ENCODE data around the gene MAP4K4. TPM values are rescaled to one million over a fixed set of nuclear protein-coding genes. Genes with fewer than 3 reads are reported as not detected.
A peak's percentile ranks its signal among the peaks of the same experiment; 100 is the strongest.

The MAP4K4 gene
- total and polyA plus RNA-seq, 8 donors, result 9.6 to 71.6 (median 23.8) TPM

DNA sequence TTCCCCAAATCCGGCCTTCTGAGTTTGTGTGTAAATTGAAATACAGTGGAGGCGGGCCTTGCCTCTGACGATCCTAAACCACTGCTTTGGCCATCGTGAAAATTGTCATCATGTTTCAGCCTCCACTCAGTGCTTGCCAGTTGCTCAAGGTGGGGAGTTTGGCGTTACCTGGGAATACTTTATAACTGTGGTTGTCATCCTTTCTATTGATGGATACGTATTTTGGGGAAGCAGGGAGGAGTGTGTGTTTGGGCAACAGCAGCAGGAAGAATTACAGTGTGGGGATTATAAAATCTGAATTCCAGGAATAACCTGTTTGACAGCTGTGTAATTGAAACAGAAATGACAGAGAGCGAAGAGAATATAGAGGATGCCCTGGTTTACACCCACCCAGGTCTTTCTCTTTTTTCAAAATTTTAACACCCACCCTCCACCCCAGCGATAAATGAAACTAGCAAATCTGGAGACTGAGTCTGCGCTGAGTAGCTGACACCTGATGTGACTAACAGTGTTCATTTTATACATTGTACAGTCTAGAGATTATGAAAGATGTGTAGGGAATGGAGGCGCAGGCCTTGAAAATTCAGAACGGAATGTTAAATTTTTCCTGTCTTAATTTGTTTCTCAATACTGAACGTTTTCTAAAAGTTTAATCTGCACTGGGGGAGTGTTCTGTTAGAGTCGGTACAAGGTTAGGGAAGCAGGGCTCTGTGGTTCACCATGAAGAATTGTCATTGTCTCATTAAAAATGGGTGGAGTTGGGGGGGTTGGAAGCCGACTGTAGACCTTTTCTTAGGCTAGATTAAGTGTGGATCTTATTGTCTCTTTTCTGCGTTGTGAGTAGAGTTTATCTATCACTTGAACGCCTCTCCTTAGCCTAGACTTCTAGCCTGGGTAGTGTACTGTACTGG is 1.6 kb downstream of the MAP4K4 start:
- Histone ChIP-seq H3K4me3 (peak overlapping the region; percentile 55 to 78 (median 70)), H3K27ac (peak overlapping the region in 4 of 5 donors; percentile 78 to 90 (median 83)), H3K4me1 (peaks cover 20 to 61% (median 38%) of the 10 kb centered on the region in 4 donors), H3K36me3 (peaks cover 0 to 3% (median 0%) of the 10 kb centered on the region in 4 donors), H3K9me3 (no peaks in the 10 kb centered on the region), H3K27me3 (no peaks in the 10 kb centered on the region)
- TF ChIP-seq EP300 (IDR thresholded peaks at IDR 0.05), result no peak
- TF ChIP-seq CTCF (IDR thresholded peaks at IDR 0.05), result no peak
- TF ChIP-seq POLR2AphosphoS5 (IDR thresholded peaks at IDR 0.05), result no peak
- TF ChIP-seq POLR2A (IDR thresholded peaks at IDR 0.05), result no peak
- intact Hi-C loops (cut with DNase I; ENCODE audit: low total_unique reads), result loop anchor here (10.0 kb wide), 1 partner anchor 126 kb away; no protein-coding TSS in a partner anchor
- DNase-seq, result no peak
- 24 to 39% (median 31%) methylated on average over 16 of the region's 16 CpGs for WGBS, 5 donors

GRCh38 chr2:101699755-101700461 is 2.4 kb downstream of the MAP4K4 start:
- WGBS, 5 donors, result 43 to 59% (median 56%) methylated on average over 13 of the region's 13 CpGs

DNA sequence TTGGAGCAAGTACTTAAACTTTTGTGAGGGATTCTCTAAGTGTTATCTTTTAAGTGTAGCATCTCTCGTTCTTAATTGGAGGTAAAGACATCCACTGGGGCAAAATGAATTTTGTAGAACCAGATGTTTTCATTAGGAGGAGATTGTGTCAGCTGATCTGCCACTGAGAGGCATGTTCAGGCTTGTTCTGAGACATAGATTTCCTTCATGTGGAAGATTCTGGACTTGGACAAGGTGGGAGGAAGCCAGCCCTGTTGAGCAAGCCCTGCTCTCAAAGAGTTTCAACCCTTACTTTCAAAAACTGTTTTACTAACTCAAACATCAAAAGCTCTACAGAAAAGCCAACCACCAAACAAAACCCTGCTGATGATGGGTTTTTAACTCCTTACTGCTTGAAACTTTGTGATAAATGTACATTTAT is 6.5 kb downstream of the MAP4K4 start:
- H3K9me3 ChIP-seq, result no peaks in the 10 kb centered on the region
- no peak overlapping the region for H3K4me3 ChIP-seq
- no peak for TF ChIP-seq POLR2AphosphoS5 (IDR thresholded peaks at IDR 0.05)
- no peak for TF ChIP-seq CTCF (IDR thresholded peaks at IDR 0.05)
- no peak for TF ChIP-seq POLR2A (IDR thresholded peaks at IDR 0.05)
- TF ChIP-seq EP300 (IDR thresholded peaks at IDR 0.05), result no peak
- H3K27me3 ChIP-seq, result no peaks in the 10 kb centered on the region
- H3K36me3 ChIP-seq, result peaks cover 0 to 3% (median 0%) of the 10 kb centered on the region in 4 donors
- WGBS, 5 donors, result 58 to 80% (median 73%) methylated on average over 1 of the region's 1 CpG
- intact Hi-C loops (cut with DNase I; ENCODE audit: low total_unique reads), result no loop called here
- peak overlapping the region in 2 of 5 donors; percentile 11 to 43 for H3K27ac ChIP-seq
- peaks cover 19 to 97% (median 49%) of the 10 kb centered on the region in 4 donors for H3K4me1 ChIP-seq
- DNase-seq, result no peak

More at GRCh38 chr2:101699755-101700461, 2.4 kb downstream of the MAP4K4 start:
- Histone ChIP-seq H3K27me3 (no peaks in the 10 kb centered on the region), H3K9me3 (no peaks in the 10 kb centered on the region), H3K27ac (peak overlapping the region in 4 of 5 donors; percentile 78 to 90 (median 83)), H3K4me3 (peak overlapping the region; percentile 55 to 78 (median 70)), H3K4me1 (peaks cover 22 to 69% (median 43%) of the 10 kb centered on the region in 4 donors), H3K36me3 (peaks cover 0 to 3% (median 0%) of the 10 kb centered on the region in 4 donors)
- intact Hi-C loops (cut with DNase I; ENCODE audit: low total_unique reads), result loop anchor here (10.0 kb wide), 1 partner anchor 125 kb away; no protein-coding TSS in a partner anchor
- TF ChIP-seq CTCF (IDR thresholded peaks at IDR 0.05) (no peak), POLR2A (IDR thresholded peaks at IDR 0.05) (no peak), POLR2AphosphoS5 (IDR thresholded peaks at IDR 0.05) (no peak), EP300 (IDR thresholded peaks at IDR 0.05) (no peak)
- no peak for DNase-seq

Measured in stomach (tissue), 9 donors.